Measurements from ENCODE around the gene ACTMAP.
"Not testable (repeated sequence)": the region's sequence is repeated elsewhere in the genome, so short reads cannot be mapped to it uniquely, and the experiment has no call there.

ACTMAP gene

DNA sequence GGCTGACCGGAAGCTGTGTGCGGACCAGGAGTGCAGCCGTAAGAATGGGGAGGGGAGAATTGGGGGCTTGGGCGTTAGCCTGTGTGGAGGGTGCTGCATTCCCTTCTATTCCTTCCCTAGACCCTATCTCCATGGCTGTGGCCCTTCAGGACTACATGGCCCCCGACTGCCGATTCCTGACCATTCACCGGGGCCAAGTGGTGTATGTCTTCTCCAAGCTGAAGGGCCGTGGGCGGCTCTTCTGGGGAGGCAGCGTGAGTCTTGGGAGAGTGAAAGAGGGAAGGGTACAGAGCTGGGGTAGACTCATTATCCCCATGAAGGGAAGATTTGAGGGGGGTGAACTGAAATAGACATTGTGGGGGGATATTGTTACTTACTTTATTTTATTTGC is 25.4 kb upstream of the ACTMAP start:
- no peak for DNase-seq

DNA sequence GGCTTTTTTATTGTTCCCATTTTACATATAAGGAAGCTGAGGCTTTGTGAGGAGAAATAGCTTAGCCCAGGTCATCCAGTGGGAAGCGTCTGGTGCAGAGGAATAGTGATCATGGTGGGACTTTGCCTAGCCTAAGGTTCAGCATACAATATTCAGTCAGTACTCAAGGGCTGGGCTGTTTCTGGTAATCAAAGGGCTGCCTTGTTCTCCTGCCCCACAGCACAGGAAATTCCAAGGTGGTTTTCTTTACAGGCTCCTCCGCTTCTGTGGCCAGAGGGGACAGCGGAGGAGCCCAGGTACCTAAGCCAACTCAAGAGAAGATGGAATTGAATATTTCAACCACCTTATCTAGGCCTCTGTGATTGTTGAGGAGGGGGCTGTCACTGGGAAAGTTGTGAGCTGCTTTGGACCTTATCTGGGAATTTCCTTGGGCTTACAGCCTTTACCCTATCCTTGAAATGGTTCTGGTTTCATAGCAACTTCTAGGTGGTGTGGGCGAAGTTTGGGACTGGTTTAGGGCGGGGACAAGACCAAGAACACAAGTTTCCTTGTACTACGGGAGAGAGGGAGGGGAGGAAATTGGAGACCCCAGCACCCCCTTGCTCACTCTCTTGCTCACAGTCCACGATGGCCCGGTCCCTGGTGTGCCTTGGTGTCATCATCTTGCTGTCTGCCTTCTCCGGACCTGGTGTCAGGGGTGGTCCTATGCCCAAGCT is 24.8 kb upstream of the ACTMAP start, which contains the start of gene MIA:
TSS of gene MIA (plus strand) at position 606 of the 716 bp plus-strand sequence. CDS start at position 628, 22 bp downstream.
- DNase-seq = no peak

DNA sequence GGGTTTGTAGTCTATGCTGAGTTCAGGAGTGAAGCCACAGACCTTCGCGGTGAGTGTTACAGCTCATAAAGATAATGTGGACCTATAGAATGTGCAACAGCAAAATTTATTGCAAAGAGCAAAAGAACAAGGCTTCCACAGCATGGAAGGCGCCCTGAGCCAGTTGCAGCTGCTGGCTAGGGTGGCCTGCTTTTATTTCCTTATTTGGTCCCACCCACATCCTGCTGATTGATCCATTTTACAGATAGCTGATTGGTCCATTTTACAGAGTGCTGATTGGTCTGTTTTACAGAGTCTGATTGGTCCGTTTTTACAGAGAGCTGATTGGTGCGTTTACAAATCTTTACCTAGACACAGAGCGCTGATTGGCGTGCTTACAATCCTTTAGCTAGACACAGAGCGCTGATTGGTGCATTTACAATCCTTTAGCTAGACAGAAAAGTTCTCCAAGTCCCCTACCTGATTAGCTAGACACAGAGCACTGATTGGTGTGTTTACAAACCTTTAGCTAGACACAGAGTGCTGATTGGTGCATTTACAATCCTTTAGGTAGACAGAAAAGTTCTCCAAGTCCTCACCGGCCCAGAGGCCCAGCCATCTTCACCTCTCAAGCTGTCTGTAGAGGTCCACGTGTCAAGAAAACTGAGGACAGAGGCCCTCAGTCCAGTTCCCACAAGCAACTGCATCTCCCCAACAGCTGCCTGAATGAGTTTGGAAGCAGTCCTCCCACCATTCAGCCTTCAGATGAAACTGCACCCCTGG is 21.0 kb upstream of the ACTMAP start:
- DNase-seq = not testable (repeated sequence)

DNA sequence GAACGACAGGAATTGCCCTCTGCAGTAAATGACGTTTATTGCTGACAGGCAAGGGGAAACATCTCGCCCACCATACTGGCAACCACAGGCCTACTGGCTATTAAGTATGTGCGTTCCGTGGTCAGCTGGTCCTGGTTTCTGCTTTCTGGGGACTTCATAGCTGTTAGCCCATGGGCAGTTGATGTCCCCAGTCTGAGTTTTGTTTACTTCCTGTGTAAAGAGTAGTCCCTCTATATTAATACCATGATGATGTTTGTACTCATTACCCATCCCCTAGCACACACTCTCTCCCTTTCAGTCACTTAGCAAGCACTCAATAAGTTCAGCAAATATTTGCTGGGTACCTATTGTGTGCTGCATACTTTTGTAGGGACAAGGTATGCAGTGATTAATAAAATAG is 18.6 kb upstream of the ACTMAP start:
- DNase-seq = no peak

DNA sequence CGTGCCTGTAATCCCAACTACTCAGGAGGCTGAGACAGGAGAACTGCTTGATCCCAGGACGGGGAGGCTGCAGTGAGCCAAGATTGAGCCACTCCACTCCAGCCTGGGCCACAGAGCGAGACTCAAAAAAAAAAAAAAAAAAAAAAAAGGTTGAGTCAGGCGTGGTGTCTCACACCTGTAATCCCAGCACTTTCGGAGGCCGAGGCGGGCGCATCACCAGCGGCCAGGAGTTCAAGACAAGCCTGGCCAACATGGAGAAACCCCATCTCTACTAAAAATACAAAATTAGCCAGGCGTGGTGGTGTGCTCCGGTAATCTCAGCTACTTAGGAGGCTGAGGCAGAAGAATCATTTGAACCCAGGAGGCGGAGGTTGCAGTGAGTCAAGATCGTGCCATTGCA is 16.1 kb upstream of the ACTMAP start:
- DNase-seq = not testable (repeated sequence)

DNA sequence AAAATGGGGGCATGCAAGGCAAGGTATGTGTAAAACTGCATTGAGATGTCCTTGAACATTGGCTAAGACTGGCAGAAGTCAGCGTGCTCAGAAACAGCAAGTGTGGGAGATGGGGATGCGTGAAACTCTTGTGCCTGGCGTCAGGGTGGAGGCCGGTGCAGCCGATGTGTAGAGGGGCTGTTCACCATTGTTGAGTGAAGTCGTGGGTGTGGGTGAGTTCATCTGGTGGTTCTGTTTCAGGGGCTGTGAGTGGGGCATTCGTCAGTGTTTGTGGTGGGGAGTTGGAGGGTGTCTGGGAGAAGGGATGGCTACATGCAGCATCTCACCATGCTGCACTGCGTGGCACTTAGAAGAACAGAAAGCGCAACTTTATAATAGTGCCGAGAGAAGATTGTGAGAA is 13.7 kb upstream of the ACTMAP start:
- DNase-seq = no peak

DNA sequence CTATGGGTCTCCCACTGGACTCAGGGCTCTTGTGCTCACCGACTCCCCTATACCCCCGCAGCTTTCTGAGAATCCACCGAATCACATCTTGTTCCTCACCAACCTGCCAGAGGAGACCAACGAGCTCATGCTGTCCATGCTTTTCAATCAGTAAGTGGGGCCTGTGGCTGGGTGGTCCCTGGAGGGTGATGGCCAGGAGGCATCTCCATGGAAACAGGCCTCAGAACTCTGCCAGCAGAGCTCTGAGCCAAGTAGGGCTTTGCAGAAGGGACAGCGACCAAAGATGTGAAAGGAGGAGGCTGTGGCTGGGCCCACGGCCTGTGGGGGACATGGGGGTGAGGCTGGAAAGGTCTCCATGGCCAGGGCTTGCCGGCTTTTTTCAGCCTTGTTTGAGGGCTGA is 13.2 kb upstream of the ACTMAP start:
- no peak for DNase-seq

DNA sequence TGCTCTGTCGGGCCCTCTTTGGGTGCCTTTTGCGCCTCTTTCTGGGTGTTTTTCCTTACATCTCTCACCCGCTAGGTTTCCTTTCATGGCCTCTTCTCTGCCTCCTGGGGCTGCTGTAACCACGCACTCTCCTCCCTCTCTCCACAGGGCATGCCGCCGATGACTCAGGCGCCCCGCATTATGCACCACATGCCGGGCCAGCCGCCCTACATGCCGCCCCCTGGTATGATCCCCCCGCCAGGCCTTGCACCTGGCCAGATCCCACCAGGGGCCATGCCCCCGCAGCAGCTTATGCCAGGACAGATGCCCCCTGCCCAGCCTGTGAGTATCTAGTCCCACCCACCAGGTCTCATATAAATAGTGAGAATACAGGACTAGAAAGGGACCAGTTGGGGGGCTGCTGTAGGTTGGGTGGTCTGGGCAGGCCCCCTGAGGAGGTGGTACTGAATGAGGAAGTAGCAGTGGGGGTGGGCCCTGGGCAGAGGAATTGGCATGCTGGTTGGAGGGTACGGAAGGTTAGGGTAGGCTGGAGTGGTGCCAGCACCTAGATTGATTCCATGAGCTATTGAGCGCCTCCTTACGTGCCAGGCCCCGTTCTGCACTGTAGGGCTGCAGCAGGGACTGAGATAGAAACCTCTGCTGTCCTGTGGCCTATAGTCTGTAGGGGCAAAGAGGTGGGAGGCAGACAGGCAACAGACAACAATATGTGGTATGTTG is 12.6 kb upstream of the ACTMAP start:
- no peak for DNase-seq

DNA sequence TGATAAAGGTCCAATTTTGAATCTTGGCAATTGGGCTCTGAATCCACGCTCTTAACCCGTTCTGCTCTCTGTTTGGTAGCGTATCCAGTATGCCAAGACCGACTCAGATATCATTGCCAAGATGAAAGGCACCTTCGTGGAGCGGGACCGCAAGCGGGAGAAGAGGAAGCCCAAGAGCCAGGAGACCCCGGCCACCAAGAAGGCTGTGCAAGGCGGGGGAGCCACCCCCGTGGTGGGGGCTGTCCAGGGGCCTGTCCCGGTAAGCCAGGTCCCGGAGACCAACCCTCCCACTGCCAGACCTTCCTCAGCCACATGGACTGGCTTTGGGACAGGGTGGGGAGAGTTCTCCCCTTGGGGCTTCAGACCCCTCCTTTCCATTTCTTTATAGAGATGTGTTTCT is 9.1 kb upstream of the ACTMAP start:
- DNase-seq = no peak

DNA sequence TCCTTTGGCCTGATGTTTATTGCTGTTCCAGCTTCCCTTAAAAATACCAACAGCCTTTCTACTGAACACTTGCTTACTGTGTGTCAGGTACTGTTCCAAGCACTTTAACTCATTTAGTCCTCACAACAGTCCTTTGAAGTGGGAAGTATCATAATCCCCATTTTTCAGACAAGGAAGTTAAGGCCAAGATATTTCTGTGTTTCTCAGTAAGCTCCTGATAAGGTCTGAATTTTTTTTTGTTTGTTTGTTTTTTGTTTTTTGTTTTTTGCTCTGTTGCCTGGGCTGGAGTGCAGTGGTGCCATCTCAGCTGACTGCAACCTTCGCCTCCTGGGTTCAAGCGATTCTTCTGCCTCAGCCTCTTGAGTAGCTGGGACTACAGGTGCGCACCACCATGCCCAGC is 8.2 kb upstream of the ACTMAP start:
- DNase-seq = no peak

DNA sequence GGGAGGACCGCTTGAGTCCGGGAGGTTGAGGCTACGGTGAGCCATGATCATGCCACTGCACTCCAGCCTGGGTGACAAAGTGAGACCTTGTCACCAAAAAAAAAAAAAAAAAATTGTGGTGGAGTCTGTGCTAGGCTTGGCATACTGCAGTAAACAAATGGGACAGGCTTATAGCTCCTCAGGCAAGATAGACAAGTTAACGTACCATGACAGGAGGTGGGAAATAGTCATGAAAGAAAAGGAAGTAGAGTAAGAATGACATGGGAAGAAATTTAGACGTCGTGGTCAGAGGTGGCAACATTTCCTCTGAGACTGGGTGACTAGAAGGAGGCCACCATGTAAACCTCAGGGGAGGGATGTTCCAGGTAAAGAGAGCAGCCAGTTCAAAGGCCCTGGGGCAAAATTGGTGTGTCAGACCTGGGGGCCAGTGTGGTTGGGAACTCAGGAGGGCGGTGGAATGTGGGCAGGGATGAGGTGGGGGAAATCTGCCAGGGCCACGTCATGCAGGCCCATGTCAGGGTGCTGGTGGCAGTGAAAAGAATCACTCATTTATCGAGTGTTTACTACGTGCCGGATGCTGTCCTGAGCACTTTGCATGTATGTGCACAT is 6.3 kb upstream of the ACTMAP start:
- no peak for DNase-seq

DNA sequence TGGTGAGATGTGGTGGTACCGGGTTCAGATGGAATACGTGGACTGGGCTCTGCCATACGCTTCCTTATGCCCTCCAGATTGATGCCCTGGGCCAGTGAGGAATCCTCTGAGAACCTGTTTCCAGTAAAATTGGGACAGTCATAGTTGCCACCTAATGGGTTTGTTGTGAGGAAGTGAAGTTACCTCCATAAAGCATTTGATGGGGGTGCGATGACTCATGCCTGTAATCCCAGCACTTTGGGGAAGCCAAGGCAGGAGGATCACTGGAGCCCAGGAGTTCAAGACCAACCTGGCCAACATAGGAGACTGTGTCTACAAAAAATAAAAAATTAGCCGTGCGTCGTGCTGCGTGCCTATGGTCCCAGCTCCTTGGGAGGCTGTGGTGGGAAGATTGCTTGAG is 5.5 kb upstream of the ACTMAP start:
- no peak for DNase-seq

DNA sequence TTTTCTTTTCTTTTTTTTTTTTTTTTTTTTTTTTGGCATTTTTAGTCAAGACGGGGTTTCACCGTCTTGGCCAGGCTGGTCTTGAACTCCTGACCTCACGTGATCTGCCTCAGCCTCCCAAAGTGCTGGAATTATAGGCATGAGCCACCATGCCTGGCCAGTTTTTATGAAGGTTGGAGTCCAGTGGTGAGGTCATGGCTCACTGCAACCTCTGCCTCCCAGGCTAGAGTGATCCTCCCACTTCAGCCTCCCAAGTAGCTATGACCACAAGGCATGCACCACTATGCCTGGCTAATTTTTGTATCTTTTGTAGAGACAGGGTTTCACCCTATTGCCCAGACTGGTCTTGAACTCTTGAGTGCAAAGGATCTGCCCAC is 5.0 kb upstream of the ACTMAP start:
- DNase-seq = no peak

DNA sequence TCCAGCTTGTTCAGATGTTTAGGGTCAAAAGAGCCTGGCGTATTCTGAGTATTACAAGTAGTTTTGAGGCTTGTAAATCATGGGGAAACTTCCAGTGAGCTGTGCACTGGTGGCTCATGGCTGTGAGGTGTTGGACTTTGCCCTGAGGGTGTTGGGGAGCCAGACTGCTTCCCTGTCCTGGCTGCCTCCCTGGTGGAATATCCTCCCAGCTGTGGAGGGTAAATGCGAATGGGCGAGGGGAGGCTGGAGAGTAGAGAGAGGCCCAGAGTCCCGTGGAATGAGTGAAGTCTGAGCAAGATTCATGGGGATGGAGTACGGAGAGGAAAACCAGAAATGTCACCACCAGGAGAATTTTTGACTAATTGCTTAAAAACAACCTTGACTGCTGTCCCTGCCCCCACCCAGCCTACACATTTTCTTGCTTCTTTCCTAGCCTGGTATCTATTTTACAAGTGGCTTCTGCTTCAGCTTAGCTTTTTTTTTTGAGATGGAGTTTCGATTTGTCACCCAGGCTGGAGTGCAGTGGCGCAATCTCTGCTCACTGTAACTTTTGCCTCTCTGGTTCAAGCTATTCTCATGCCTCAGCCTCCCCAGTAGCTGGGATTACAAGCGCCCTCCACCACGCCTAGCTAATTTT is 4.5 kb upstream of the ACTMAP start:
- no peak for DNase-seq

DNA sequence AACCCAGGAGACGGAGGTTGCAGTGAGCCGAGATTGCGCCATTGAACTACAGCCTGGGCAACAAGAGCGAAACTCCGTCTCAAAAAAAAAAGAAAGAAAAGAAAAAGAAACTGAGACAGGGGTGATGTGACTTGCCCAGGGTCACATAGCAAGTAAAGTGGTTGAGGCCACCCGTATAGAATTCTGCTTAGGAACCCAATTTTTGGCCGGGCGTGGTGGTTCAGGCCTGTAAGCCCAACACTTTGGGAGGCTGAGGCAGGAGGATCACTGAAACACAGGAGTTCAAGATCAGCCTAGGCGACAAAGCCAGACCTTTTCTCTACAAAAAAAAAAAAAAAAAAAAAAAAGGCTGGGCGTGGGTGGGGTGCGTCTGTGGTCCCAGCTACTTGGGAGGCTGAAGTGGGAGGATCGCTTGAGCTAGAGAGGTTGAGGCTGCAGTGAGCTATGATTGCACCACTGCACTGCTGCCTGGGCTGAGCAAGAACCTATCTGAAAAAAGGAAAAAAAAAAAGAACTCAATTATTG is 2.0 kb upstream of the ACTMAP start:
- no peak for DNase-seq

DNA sequence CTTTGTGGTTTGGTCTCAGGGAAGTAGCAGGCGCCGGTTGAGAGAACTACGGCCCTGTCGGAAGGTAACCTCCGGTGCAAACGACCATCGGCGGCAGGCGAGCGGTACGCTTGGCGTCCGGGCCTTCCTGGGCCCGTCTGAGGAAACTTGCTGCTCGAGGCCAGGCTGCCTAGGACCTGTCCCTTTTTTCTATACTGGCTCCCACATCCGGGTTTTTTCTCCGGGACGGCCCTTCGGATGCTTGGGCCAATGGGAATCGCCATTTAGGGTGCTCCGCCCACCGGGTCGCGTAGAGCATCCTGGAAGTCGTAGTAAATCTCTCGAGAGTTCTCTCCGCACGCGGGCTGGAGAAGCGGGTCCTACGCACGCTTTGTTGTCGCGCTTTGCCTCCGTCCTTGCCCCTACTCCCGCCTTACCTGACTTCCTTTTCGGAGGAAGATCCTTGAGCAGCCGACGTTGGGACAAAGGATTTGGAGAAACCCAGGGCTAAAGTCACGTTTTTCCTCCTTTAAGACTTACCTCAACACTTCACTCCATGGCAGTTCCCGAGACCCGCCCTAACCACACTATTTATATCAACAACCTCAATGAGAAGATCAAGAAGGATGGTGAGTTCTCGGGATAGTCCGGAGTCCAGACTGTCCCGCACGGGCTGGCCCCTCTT is 729 bp upstream of the ACTMAP start, which contains the start of gene SNRPA:
TSS of gene SNRPA (plus strand) at position 330 of the 664 bp plus-strand sequence. CDS start at position 536, 206 bp downstream.
- peak; percentile 98 for DNase-seq

DNA sequence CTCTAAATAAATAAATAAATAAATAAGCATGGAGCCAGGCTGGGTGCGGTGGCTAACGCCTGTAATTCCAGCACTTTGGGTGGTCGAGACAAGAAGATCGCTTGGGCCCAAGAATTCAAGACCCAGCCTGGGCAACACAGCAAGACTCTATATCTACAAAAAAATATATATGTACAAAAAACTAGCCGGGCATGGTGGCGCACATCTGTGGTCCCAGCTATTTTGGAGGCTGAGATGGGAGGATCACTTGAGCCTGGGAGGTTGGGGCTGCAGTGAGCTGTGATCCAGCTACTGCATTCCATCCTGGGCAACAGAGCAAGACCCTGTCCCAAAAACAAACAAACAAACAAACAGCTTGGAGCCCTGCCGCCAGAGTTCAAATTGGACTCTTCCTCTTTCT is 2.7 kb downstream of the ACTMAP start:
- no peak for DNase-seq

DNA sequence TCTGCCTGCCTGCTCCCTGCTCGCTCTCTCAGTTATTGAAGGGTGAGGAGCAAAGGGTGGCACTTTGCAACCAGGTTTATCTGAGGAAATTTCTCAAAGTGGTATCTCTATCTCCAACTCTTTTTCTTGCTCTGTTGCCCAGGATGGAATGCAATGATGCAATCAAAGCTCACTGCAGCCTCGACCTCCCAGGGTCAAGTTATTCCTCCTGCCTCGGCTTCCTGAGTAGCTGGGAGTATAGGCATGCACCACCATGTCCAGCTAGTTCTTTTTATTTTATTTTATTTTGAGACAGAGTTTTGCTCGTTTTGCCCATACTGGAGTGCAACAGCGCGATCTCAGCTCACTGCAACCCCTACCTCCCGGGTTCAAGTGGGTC is 4.9 kb downstream of the ACTMAP start:
- no peak for DNase-seq

DNA sequence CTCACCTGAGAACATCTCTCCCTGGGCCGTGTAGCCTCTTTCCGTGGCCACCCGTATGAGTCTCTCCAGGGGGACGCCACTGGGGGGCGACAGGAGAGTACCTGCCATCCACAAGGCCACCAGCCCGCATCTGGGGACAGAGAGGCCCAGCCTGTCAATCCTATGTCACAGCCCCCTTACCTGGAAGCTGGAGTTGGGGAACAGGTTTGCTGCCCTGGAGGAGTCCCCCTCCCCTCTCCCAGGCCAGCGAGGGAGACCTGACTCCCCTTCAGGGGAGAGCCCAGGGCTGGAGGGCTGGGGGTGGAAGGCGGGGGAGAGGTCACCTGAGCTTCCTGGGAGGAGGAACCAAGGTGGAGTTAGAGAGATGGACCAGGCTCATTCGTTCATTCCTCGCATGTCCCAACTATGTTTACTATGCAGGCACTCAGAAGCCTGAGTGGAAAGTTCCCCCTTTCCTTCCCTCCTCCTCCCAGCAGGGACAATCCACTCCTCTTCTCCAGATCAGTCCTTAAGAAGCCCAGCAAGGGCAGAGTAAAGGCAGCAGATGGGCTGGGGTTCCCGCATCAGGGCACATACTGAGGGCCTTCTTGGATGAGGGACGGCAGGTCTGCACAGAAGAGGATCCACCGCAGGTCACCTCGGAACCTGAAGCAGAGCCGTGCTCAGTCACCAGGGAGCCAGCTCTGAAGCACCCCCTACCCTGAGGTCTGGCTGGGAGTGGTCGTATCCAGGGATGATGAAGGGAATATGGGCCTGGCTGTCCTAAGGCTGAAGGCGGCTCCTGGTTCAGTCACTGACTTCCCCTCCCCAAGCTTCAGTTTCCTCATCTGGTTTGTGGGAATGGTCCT is 5.5 kb downstream of the ACTMAP start:
- DNase-seq = no peak

DNA sequence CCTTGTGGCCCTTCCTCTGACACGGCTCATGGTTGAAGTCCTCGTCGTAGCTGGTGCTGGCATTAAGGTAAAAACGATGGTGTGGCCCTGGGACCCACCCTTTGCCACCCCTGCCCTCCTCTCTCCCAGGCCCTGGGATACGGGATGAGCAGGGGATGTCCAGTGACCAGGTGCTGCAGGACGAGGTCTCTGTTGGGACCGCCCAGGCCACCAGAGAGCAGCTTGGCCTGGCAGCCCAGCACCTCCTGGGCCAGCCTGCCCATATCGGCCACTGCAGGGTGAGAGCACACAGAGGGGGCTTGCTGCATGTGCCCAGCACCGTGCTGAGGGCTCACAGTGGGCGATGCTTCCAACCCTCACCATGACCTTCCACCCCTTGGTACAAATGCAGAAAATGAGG is 6.4 kb downstream of the ACTMAP start:
- DNase-seq = no peak

DNA sequence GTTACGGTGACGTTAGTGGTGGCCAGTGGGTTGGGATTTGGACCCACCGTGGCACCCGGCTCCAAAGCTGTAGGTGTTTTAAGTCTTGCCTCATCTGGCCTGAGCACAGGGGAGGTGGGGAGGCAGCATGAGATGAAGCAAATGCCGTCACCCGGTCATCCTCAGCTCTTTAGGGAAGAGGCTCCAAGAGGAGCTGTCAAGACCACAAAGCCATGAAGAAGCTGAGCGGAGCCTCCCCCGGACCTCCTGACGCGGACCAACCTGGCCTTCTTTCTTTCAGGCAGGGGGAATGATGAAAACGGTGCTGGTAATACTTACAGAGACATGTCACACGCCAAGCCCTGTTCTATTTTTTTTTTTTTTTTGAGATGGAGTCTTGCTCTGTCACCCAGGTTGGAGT is 7.4 kb downstream of the ACTMAP start:
- no peak for DNase-seq

All from NCI-H2029 (cell line).